Ovary (tissue), 9 donors: ENCODE results near the gene CTBP2. TPM values are rescaled to one million over a fixed set of nuclear protein-coding genes. Genes with fewer than 3 reads are reported as not detected.

ENCODE experiments used
- DNase-seq, 5 donors: peaks; one replicate each; pipeline ENCODE4 v3.0.0-alpha.2; 2019 to 2020
- H3K27ac ChIP-seq, 2 donors: fragments of 200-600 bp; one replicate each; pipeline versions ENCODE4 v1.5.1 to v1.8.0; 2019 to 2022
- H3K27me3 ChIP-seq: fragments of 200-600 bp; one replicate; pipeline ENCODE4 v1.8.0; 2022
- H3K36me3 ChIP-seq: fragments of 200-600 bp; sonication (generic); one replicate; pipeline ENCODE4 v1.5.1; 2019
- H3K4me1 ChIP-seq: one replicate; pipeline ENCODE4 v1.8.1; 2013; ENCODE audit warnings: mild to moderate bottlenecking, moderate library complexity; ENCODE audit not compliant: insufficient read depth
- H3K4me3 ChIP-seq: fragments of 200-600 bp; sonication (generic); one replicate; pipeline ENCODE4 v1.5.1; 2017
- H3K9me3 ChIP-seq, 2 donors: fragments of 200-600 bp in 1 of 2; sonication (generic) in 1 of 2; one replicate each; pipeline versions ENCODE4 v1.5.1 to v1.8.1; 2013 to 2019; ENCODE audit warnings: mild to moderate bottlenecking in 1 of 2, moderate library complexity in 1 of 2
- CTCF ChIP-seq, 3 donors: fragments of 450-650 bp in 2 of 3; fragments of 200-600 bp in 1 of 3; IDR thresholded peaks; one replicate each; pipeline versions ENCODE4 v1.5.1 to v1.8.0; 2016 to 2022; ENCODE audit warnings: antibody characterized with exemption in 3 of 3, mild to moderate bottlenecking in 1 of 3
- EP300 ChIP-seq: sonication (generic); formaldehyde crosslinking; IDR thresholded peaks from one replicate; pipeline ENCODE4 v1.6.1; 2017; ENCODE audit warnings: antibody characterized with exemption
- POLR2A ChIP-seq: fragments of 450-650 bp; IDR thresholded peaks from one replicate; pipeline ENCODE4 v1.6.1; 2017; ENCODE audit warnings: antibody characterized with exemption, mild to moderate bottlenecking, moderate library complexity
- WGBS, 3 donors: extraction: QIAGEN DNeasy Blood & Tissue Kit in 1 of 3; methylation state at CpG; one replicate each; pipeline versions ENCODE4 v1.1.5 to v1.1.7; 2013 to 2017; 5-methylcytosine and 5-hydroxymethylcytosine counted together
- intact Hi-C, 4 donors: fragments of 100-400 bp; cut with DNase I; formaldehyde crosslinking; loops; one replicate each; pipeline versions ENCODE4 v1.11.0 to v1.15.1; 2022 to 2023
- polyA plus RNA-seq, 2 donors: library from polyadenylated mRNA; stranded (reverse); fragments of 200-250 nt in 1 of 2; fragments of 350-450 nt in 1 of 2; fragmentation: Illumina TruSeq in 1 of 2; extraction: RNeasy Lipid Tissue Mini Kit (QIAGEN cat#74804) in 1 of 2; gene quantifications; one replicate each; pipeline ENCODE4 v1.2.3, GENCODE V29; 2013 to 2014
- total RNA-seq, 7 donors: library from RNA; depleted of rRNA in 2 of 7; stranded (reverse); fragments of >200 nt in 2 of 7; fragmentation: NEBNext Ultra II Directional in 3 of 7; extraction: Animal tissue kit (Norgen Biotek cat#: 25700) in 3 of 7; gene quantifications; one replicate each; pipeline versions ENCODE4 v1.1.0 to v1.2.4, GENCODE V29; 2016 to 2023
- donor health status: DM: no; HTN: no; CAD: no; lungs with moderate emphysema.
- donor health status: DM: no; HTN: no; CAD: no.
- donor health status: Bipolar disorder and iron deficiency.
- donor health status: DM: yes; HTN: yes; CAD: no.
- donor health status: DM: no; HTN: no; CAD: no.
- donor health status: DM: yes; HTN: yes; CAD: no.

Gene CTBP2
- total and polyA plus RNA-seq, 9 donors, result 25.3 to 107 (median 69.5) TPM

GRCh38 chr10:125054669-125055268 is 105.6 kb downstream of the CTBP2 start:
- no peak for TF ChIP-seq POLR2A
- TF ChIP-seq CTCF (IDR thresholded peaks at IDR 0.05), result no peak
- TF ChIP-seq EP300, result no peak
- H3K27me3 ChIP-seq, result no peaks in the 10 kb centered on the region
- H3K4me1 ChIP-seq, result peaks cover 54% of the 10 kb centered on the region
- no peaks in the 10 kb centered on the region for H3K9me3 ChIP-seq
- 70 to 79% (median 78%) methylated on average over 9 of the region's 9 CpGs for WGBS, 3 donors
- DNase-seq, result no peak
- no peaks in the 10 kb centered on the region for H3K36me3 ChIP-seq
- no peak overlapping the region for H3K4me3 ChIP-seq
- H3K27ac ChIP-seq, result peak overlapping the region in 1 of 2 donors; percentile 98
- intact Hi-C loops, result loop anchor here in 3 of 4 donors (10.0 kb wide), 4 partner anchors 60 to 520 kb away; no protein-coding TSS in a partner anchor

- H3K9me3 ChIP-seq, result no peaks in the 10 kb centered on the region
- 92 to 98% (median 94%) methylated on average over 3 of the region's 3 CpGs for WGBS, 3 donors
- TF ChIP-seq POLR2A (no peak), EP300 (no peak), CTCF (IDR thresholded peaks at IDR 0.05) (no peak)
- no peaks in the 10 kb centered on the region for H3K27me3 ChIP-seq
- H3K27ac ChIP-seq, result peak overlapping the region in 1 of 2 donors; percentile 98
- H3K36me3 ChIP-seq, result no peaks in the 10 kb centered on the region
- intact Hi-C loops, result loop anchor here in 3 of 4 donors (10.0 kb wide), 4 partner anchors 59 to 519 kb away; no protein-coding TSS in a partner anchor
- H3K4me3 ChIP-seq, result no peak overlapping the region
- peak in 1 of 5 donors; percentile 17 for DNase-seq
- peaks cover 54% of the 10 kb centered on the region for H3K4me1 ChIP-seq
Observed at GRCh38 chr10:125054216-125054615, 106.1 kb downstream of the CTBP2 start.

GRCh38 chr10:125052146-125052545 is 108.2 kb downstream of the CTBP2 start:
- peaks cover 44% of the 10 kb centered on the region for H3K4me1 ChIP-seq
- 91 to 95% (median 93%) methylated on average over 8 of the region's 8 CpGs for WGBS, 3 donors
- H3K36me3 ChIP-seq, result no peaks in the 10 kb centered on the region
- TF ChIP-seq POLR2A (no peak), EP300 (no peak), CTCF (IDR thresholded peaks at IDR 0.05) (no peak)
- H3K27ac ChIP-seq, result no peak overlapping the region
- H3K9me3 ChIP-seq, result no peaks in the 10 kb centered on the region
- DNase-seq, result peak in 1 of 5 donors; percentile 16
- H3K27me3 ChIP-seq, result no peaks in the 10 kb centered on the region
- no peak overlapping the region for H3K4me3 ChIP-seq
- intact Hi-C loops, result loop anchor here in 3 of 4 donors (10.0 kb wide), 4 partner anchors 57 to 517 kb away; no protein-coding TSS in a partner anchor

DNA sequence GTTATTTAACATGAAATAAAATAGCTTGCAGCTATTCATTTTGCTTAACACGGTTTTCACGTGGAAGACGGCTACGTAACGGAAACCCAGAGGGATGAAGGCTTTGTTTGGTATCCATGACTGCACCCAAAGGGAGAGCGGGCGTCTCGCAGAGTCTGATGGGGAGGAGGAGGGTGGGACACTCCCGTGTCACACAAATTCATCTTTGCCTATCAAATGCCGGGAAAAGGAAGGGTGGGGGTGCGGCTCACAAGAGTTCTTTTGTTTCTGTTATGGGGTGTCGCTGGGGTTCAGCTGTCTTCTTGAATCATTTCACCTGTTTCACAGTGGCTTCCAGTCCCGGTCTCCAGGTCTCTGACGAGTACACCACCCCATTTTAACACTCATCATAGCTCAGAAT is 110.0 kb downstream of the CTBP2 start:
- Histone ChIP-seq H3K9me3 (no peaks in the 10 kb centered on the region), H3K4me1 (peaks cover 30% of the 10 kb centered on the region), H3K27ac (no peak overlapping the region), H3K4me3 (no peak overlapping the region), H3K36me3 (no peaks in the 10 kb centered on the region), H3K27me3 (no peaks in the 10 kb centered on the region)
- no peak for TF ChIP-seq EP300
- TF ChIP-seq CTCF (IDR thresholded peaks at IDR 0.05), result no peak
- TF ChIP-seq POLR2A, result no peak
- DNase-seq, result peak in 1 of 5 donors; percentile 26
- 90% methylated on average over 14 of the region's 14 CpGs for WGBS, 3 donors
- intact Hi-C loops, result loop anchor here in 3 of 4 donors (10.0 kb wide), 4 partner anchors 56 to 516 kb away; no protein-coding TSS in a partner anchor
